T-helper 2 cell treated with Interferon-gamma antibody and Interleukin-4, amounts not matched to agents 5 μg/mL and 100 μg/mL, for 36 hours (primary cell): Measurements from ENCODE around the gene OR56B4.
"Not testable (repeated sequence)": the region's sequence is repeated elsewhere in the genome, so short reads cannot be mapped to it uniquely, and the experiment has no call there.

Experiments
- DNase-seq: peaks from one replicate; pipeline ENCODE4 v3.0.0; 2021; ENCODE audit warnings: low spot score
- H3K27ac Mint-ChIP-seq: one replicate; pipeline ENCODE4 v1.8.0; 2021; ENCODE audit warnings: mild to moderate bottlenecking, mixed read lengths
- H3K27me3 Mint-ChIP-seq: one replicate; pipeline ENCODE4 v1.8.0; 2021; ENCODE audit warnings: low read depth, mixed read lengths
- H3K36me3 Mint-ChIP-seq: one replicate; pipeline ENCODE4 v1.8.0; 2021; ENCODE audit warnings: low read depth, mixed read lengths
- H3K4me1 Mint-ChIP-seq: one replicate; pipeline ENCODE4 v1.8.0; 2021; ENCODE audit warnings: low read depth, mixed read lengths
- H3K4me3 Mint-ChIP-seq: one replicate; pipeline ENCODE4 v1.8.0; 2022; ENCODE audit warnings: mild to moderate bottlenecking, moderate library complexity, mixed read lengths
- H3K9me3 Mint-ChIP-seq: one replicate; pipeline ENCODE4 v1.8.0; 2021; ENCODE audit warnings: mixed read lengths

The OR56B4 gene

GRCh38 chr11:6116638-6117037 is 9.2 kb downstream of the OR56B4 start:
- H3K27ac Mint-ChIP-seq: no peak overlapping the region
- no peak overlapping the region for H3K4me3 Mint-ChIP-seq
- no peaks in the 10 kb centered on the region for H3K4me1 Mint-ChIP-seq
- peaks cover 2% of the 10 kb centered on the region for H3K27me3 Mint-ChIP-seq
- DNase-seq: no peak
- peaks cover 4% of the 10 kb centered on the region for H3K9me3 Mint-ChIP-seq
- H3K36me3 Mint-ChIP-seq: no peaks in the 10 kb centered on the region

- H3K27ac Mint-ChIP-seq: no peak overlapping the region
- no peaks in the 10 kb centered on the region for H3K4me1 Mint-ChIP-seq
- H3K9me3 Mint-ChIP-seq: peaks cover 5% of the 10 kb centered on the region
- no peaks in the 10 kb centered on the region for H3K36me3 Mint-ChIP-seq
- no peak for DNase-seq
- H3K27me3 Mint-ChIP-seq: no peaks in the 10 kb centered on the region
- H3K4me3 Mint-ChIP-seq: no peak overlapping the region
These were observed 16.8 kb downstream of the OR56B4 start for GRCh38 chr11:6124245-6124644.

GRCh38 chr11:6127881-6128280 is 20.4 kb downstream of the OR56B4 start:
- Mint-ChIP-seq H3K36me3 (no peaks in the 10 kb centered on the region), H3K27me3 (no peaks in the 10 kb centered on the region), H3K9me3 (peaks cover 1% of the 10 kb centered on the region), H3K4me1 (no peaks in the 10 kb centered on the region), H3K4me3 (no peak overlapping the region), H3K27ac (no peak overlapping the region)
- no peak for DNase-seq

- H3K36me3 Mint-ChIP-seq: no peaks in the 10 kb centered on the region
- no peaks in the 10 kb centered on the region for H3K4me1 Mint-ChIP-seq
- DNase-seq: no peak
- no peaks in the 10 kb centered on the region for H3K27me3 Mint-ChIP-seq
- H3K27ac Mint-ChIP-seq: no peak overlapping the region
- H3K9me3 Mint-ChIP-seq: no peaks in the 10 kb centered on the region
- no peak overlapping the region for H3K4me3 Mint-ChIP-seq
These were observed 21.5 kb downstream of the OR56B4 start for GRCh38 chr11:6129011-6129410.

- no peaks in the 10 kb centered on the region for H3K9me3 Mint-ChIP-seq
- H3K27me3 Mint-ChIP-seq: no peaks in the 10 kb centered on the region
- no peaks in the 10 kb centered on the region for H3K4me1 Mint-ChIP-seq
- H3K36me3 Mint-ChIP-seq: no peaks in the 10 kb centered on the region
- no peak overlapping the region for H3K4me3 Mint-ChIP-seq
- H3K27ac Mint-ChIP-seq: no peak overlapping the region
- no peak for DNase-seq
These were observed 22.2 kb downstream of the OR56B4 start for GRCh38 chr11:6129635-6130034.

- H3K27me3 Mint-ChIP-seq: peaks cover under 1% of the 10 kb centered on the region
- no peak for DNase-seq
- H3K27ac Mint-ChIP-seq: no peak overlapping the region
- no peaks in the 10 kb centered on the region for H3K36me3 Mint-ChIP-seq
- no peaks in the 10 kb centered on the region for H3K9me3 Mint-ChIP-seq
- no peaks in the 10 kb centered on the region for H3K4me1 Mint-ChIP-seq
- no peak overlapping the region for H3K4me3 Mint-ChIP-seq
These were observed 24.9 kb downstream of the OR56B4 start for GRCh38 chr11:6132431-6132830.

- DNase-seq, H3K4me1 Mint-ChIP-seq, H3K27me3 Mint-ChIP-seq, H3K27ac Mint-ChIP-seq, H3K4me3 Mint-ChIP-seq, H3K9me3 Mint-ChIP-seq, H3K36me3 Mint-ChIP-seq: not testable (repeated sequence)
These were observed 28.5 kb downstream of the OR56B4 start for GRCh38 chr11:6135936-6136335.

- Mint-ChIP-seq H3K4me1 (no peaks in the 10 kb centered on the region), H3K36me3 (no peaks in the 10 kb centered on the region)
These were observed 35.5 kb downstream of the OR56B4 start for GRCh38 chr11:6142936-6143335.

GRCh38 chr11:6143737-6144136 is 36.3 kb downstream of the OR56B4 start:
- not testable (repeated sequence) for H3K36me3 Mint-ChIP-seq, H3K27ac Mint-ChIP-seq, H3K4me3 Mint-ChIP-seq, H3K27me3 Mint-ChIP-seq, H3K4me1 Mint-ChIP-seq, DNase-seq, H3K9me3 Mint-ChIP-seq

More at GRCh38 chr11:6142936-6143335, 35.5 kb downstream of the OR56B4 start:
- no peaks in the 10 kb centered on the region for H3K9me3 Mint-ChIP-seq
- no peak for DNase-seq
- H3K27ac Mint-ChIP-seq: no peak overlapping the region
- peaks cover 7% of the 10 kb centered on the region for H3K27me3 Mint-ChIP-seq
- no peak overlapping the region for H3K4me3 Mint-ChIP-seq

- H3K4me1 Mint-ChIP-seq: no peaks in the 10 kb centered on the region
- H3K27me3 Mint-ChIP-seq: no peaks in the 10 kb centered on the region
- no peak overlapping the region for H3K4me3 Mint-ChIP-seq
- H3K36me3 Mint-ChIP-seq: no peaks in the 10 kb centered on the region
- DNase-seq: no peak
- H3K9me3 Mint-ChIP-seq: peaks cover 4% of the 10 kb centered on the region
- H3K27ac Mint-ChIP-seq: no peak overlapping the region
These were observed 43.6 kb downstream of the OR56B4 start for GRCh38 chr11:6151117-6151516.

- Mint-ChIP-seq H3K4me3 (no peak overlapping the region), H3K27ac (no peak overlapping the region), H3K36me3 (no peaks in the 10 kb centered on the region), H3K4me1 (no peaks in the 10 kb centered on the region), H3K27me3 (no peaks in the 10 kb centered on the region), H3K9me3 (peaks cover 4% of the 10 kb centered on the region)
- no peak for DNase-seq
These were observed 44.6 kb downstream of the OR56B4 start for GRCh38 chr11:6152126-6152525.

GRCh38 chr11:6156628-6157359 is 49.3 kb downstream of the OR56B4 start:
- Mint-ChIP-seq H3K27ac (no peak overlapping the region), H3K4me3 (no peak overlapping the region), H3K4me1 (no peaks in the 10 kb centered on the region)

More at GRCh38 chr11:6156628-6157359, 49.3 kb downstream of the OR56B4 start:
- Mint-ChIP-seq H3K27me3 (no peaks in the 10 kb centered on the region), H3K36me3 (no peaks in the 10 kb centered on the region), H3K9me3 (no peaks in the 10 kb centered on the region)
- DNase-seq: no peak
